ENCODE measurements around the gene CDH12.
"Not testable (repeated sequence)": the region's sequence is repeated elsewhere in the genome, so short reads cannot be mapped to it uniquely, and the experiment has no call there.

CDH12 gene

DNA sequence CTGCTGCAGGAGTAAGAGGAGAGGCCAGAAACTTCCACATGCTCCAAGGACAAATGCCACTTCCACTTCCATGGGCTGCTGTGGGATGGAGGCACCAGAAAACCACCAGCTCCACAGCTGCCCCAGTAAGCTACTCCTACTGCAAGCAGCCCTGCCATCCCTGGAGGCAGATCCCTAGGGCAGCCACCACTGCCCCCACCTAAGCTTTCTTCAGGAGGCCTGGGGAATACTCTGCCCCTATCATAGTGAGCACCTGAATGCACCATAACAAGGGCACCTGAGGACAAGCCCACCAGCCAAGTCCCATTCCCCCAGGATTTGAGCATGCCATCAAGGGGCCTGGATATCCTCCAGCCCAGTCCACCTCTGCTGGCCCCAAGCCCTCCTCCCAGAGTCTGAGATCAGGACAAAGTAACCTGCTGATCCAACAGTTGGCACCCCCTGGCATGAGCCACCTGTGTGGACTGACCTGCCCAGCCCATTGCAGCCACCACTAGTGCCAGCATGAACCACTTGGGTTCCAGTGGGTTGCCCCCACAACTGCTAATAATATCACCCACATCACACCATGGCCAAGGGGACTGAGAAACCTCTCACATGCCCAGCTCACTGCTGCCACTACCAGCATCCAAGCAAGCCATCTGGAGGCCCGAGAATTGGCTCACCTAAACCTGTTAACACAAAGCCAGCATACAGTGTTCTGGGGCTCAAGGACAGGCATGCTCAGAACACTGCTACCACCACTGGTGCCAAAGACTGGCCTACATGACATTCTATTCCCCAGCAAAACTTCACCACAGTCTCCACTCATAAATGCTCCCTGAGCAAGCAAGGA lies 480.1 kb downstream of the CDH12 start:
- DNase-seq (ENCODE audit: insufficient read length, low spot score) (no peak), FAIRE-seq (no peak)
- no peak for TF ChIP-seq PAX5 (IDR thresholded peaks at IDR 0.05; ENCODE audit: insufficient read depth, low read length, severe bottlenecking)
- no peak for TF ChIP-seq POLR2A (IDR thresholded peaks at IDR 0.05; ENCODE audit: low read depth, low read length)
- TF ChIP-seq POU2F2 (IDR thresholded peaks at IDR 0.05; ENCODE audit: low read depth, low read length), result no peak
- no peak for TF ChIP-seq SPI1 (IDR thresholded peaks at IDR 0.05; ENCODE audit: low read depth, low read length)
- no peak for TF ChIP-seq POLR2AphosphoS5 (IDR thresholded peaks at IDR 0.05; ENCODE audit: low read depth, low read length)
- no peak for TF ChIP-seq TAF1 (IDR thresholded peaks at IDR 0.05; ENCODE audit: low read depth, low read length)

GRCh38 chr5:22372376-22372775 lies 480.8 kb downstream of the CDH12 start:
- FAIRE-seq (no peak), DNase-seq (ENCODE audit: insufficient read length, low spot score) (no peak)
- no peak for TF ChIP-seq POLR2A (IDR thresholded peaks at IDR 0.05; ENCODE audit: low read depth, low read length)
- no peak for TF ChIP-seq TAF1 (IDR thresholded peaks at IDR 0.05; ENCODE audit: low read depth, low read length)
- no peak for TF ChIP-seq PAX5 (IDR thresholded peaks at IDR 0.05; ENCODE audit: insufficient read depth, low read length, severe bottlenecking)
- TF ChIP-seq POU2F2 (IDR thresholded peaks at IDR 0.05; ENCODE audit: low read depth, low read length), result no peak

- DNase-seq (ENCODE audit: insufficient read length, low spot score), result no peak
- no peak for FAIRE-seq
- TF ChIP-seq POLR2A (IDR thresholded peaks at IDR 0.05; ENCODE audit: low read depth, low read length) (no peak), TAF1 (IDR thresholded peaks at IDR 0.05; ENCODE audit: low read depth, low read length) (no peak), SPI1 (IDR thresholded peaks at IDR 0.05; ENCODE audit: low read depth, low read length) (no peak), PAX5 (IDR thresholded peaks at IDR 0.05; ENCODE audit: insufficient read depth, low read length, severe bottlenecking) (no peak), POLR2AphosphoS5 (IDR thresholded peaks at IDR 0.05; ENCODE audit: low read depth, low read length) (no peak), POU2F2 (IDR thresholded peaks at IDR 0.05; ENCODE audit: low read depth, low read length) (no peak)
Observed at GRCh38 chr5:22354956-22355355, 498.2 kb downstream of the CDH12 start.

- FAIRE-seq, result no peak
- TF ChIP-seq PAX5 (IDR thresholded peaks at IDR 0.05; ENCODE audit: insufficient read depth, low read length, severe bottlenecking), result no peak
- no peak for TF ChIP-seq POLR2A (IDR thresholded peaks at IDR 0.05; ENCODE audit: low read depth, low read length)
- TF ChIP-seq TAF1 (IDR thresholded peaks at IDR 0.05; ENCODE audit: low read depth, low read length), result no peak
Observed at GRCh38 chr5:22352493-22352892, 500.7 kb downstream of the CDH12 start.

DNA sequence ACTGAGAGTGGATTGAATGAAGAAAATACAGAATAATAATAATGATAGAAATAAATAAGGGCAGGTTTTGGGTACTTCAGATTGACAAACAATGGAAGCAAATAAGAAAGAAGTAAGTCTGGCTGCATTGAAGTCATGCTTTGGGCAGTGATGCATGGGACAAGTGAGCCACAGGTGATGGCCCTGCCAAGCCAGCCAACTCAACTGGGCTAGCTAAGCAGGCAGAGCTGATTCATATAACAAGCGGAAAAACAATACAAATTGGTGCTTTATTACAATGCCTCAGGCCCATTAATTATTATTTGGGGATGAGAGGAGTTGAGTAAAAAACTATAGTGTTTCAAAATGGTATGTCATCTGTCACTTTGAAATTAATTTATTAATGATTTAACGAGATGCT lies 502.0 kb downstream of the CDH12 start:
- FAIRE-seq, result no peak
- DNase-seq (ENCODE audit: insufficient read length, low spot score), result no peak
- no peak for TF ChIP-seq POLR2A (IDR thresholded peaks at IDR 0.05; ENCODE audit: low read depth, low read length)

More at GRCh38 chr5:22352493-22352892, 500.7 kb downstream of the CDH12 start:
- no peak for DNase-seq (ENCODE audit: insufficient read length, low spot score)

DNA sequence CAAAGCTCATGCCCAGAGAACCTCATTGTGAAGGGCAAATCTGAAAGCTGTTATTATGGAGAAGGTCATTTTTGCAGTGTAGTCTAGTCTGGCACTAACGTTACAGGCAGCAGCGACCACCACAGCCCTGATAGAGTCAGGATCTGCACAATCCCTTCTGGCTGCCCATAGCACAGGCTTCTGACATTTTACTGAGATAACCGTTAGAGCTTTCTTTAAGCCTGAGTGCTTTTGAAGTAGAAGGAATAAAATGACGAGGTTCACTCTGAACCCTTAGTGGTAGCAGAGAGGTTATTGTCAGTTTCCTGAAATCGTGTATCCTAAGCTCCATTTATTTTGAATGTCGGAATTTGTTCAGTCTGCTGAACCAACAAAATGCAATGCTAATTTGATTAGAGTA lies 505.1 kb downstream of the CDH12 start:
- FAIRE-seq, result no peak
- DNase-seq (ENCODE audit: insufficient read length, low spot score), result no peak
- TF ChIP-seq POLR2AphosphoS5 (IDR thresholded peaks at IDR 0.05; ENCODE audit: low read depth, low read length) (no peak), SPI1 (IDR thresholded peaks at IDR 0.05; ENCODE audit: low read depth, low read length) (no peak), PAX5 (IDR thresholded peaks at IDR 0.05; ENCODE audit: insufficient read depth, low read length, severe bottlenecking) (no peak), POU2F2 (IDR thresholded peaks at IDR 0.05; ENCODE audit: low read depth, low read length) (no peak), POLR2A (IDR thresholded peaks at IDR 0.05; ENCODE audit: low read depth, low read length) (no peak), TAF1 (IDR thresholded peaks at IDR 0.05; ENCODE audit: low read depth, low read length) (no peak)

- no peak for FAIRE-seq
- TF ChIP-seq TAF1 (IDR thresholded peaks at IDR 0.05; ENCODE audit: low read depth, low read length) (no peak), POLR2A (IDR thresholded peaks at IDR 0.05; ENCODE audit: low read depth, low read length) (no peak), POU2F2 (IDR thresholded peaks at IDR 0.05; ENCODE audit: low read depth, low read length) (no peak), SPI1 (IDR thresholded peaks at IDR 0.05; ENCODE audit: low read depth, low read length) (no peak), PAX5 (IDR thresholded peaks at IDR 0.05; ENCODE audit: insufficient read depth, low read length, severe bottlenecking) (no peak), POLR2AphosphoS5 (IDR thresholded peaks at IDR 0.05; ENCODE audit: low read depth, low read length) (no peak)
- DNase-seq (ENCODE audit: insufficient read length, low spot score), result no peak
Observed at GRCh38 chr5:22344000-22344399, 509.1 kb downstream of the CDH12 start.

- no peak for FAIRE-seq
- DNase-seq (ENCODE audit: insufficient read length, low spot score), result no peak
- TF ChIP-seq POLR2AphosphoS5 (IDR thresholded peaks at IDR 0.05; ENCODE audit: low read depth, low read length) (no peak), PAX5 (IDR thresholded peaks at IDR 0.05; ENCODE audit: insufficient read depth, low read length, severe bottlenecking) (no peak), POU2F2 (IDR thresholded peaks at IDR 0.05; ENCODE audit: low read depth, low read length) (no peak), SPI1 (IDR thresholded peaks at IDR 0.05; ENCODE audit: low read depth, low read length) (no peak), POLR2A (IDR thresholded peaks at IDR 0.05; ENCODE audit: low read depth, low read length) (no peak), TAF1 (IDR thresholded peaks at IDR 0.05; ENCODE audit: low read depth, low read length) (no peak)
Observed at GRCh38 chr5:22341406-22341805, 511.7 kb downstream of the CDH12 start.

DNA sequence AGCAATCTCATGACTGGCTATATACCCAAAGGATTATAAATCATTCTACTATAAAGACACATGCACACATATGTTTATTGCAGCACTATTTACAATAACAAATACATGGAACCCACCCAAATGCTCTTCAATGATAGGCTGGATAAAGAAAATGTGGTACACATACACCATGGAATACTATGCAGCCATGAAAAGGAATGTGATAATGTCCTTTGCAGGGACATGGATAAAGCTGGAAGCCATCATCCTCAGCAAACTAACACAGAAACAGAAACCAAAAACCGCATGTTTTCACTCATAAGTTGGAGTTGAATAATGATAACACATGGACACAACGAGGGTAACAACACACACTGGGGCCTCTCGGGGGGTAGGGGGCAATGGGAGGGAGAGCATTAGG lies 520.2 kb downstream of the CDH12 start:
- FAIRE-seq; DNase-seq (ENCODE audit: insufficient read length, low spot score): not testable (repeated sequence)

DNA sequence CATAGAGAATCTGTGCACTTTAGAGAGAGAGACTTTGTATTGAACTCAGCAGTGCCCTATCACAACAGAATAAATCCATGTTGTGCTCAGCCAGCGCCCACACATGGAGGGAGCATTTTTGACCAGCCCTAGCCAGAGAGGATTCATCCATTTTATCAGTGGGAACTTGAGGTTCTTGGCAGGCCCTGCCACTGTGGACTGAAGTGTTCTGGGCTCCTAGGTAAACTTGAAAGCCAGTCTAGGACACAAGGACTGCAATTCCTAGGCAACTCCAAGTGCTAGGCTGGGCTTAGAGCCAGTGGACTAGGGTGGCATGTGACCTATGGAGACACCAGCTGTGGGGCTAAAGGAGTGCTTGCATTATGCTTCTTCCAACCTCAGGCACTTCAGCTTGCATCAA lies 523.5 kb downstream of the CDH12 start:
- FAIRE-seq (no peak), DNase-seq (ENCODE audit: insufficient read length, low spot score) (no peak)
- TF ChIP-seq PAX5 (IDR thresholded peaks at IDR 0.05; ENCODE audit: insufficient read depth, low read length, severe bottlenecking) (no peak), TAF1 (IDR thresholded peaks at IDR 0.05; ENCODE audit: low read depth, low read length) (no peak), POU2F2 (IDR thresholded peaks at IDR 0.05; ENCODE audit: low read depth, low read length) (no peak), SPI1 (IDR thresholded peaks at IDR 0.05; ENCODE audit: low read depth, low read length) (no peak), POLR2A (IDR thresholded peaks at IDR 0.05; ENCODE audit: low read depth, low read length) (no peak), POLR2AphosphoS5 (IDR thresholded peaks at IDR 0.05; ENCODE audit: low read depth, low read length) (no peak)

Measured in GM12891 (cell line).